Fibroblast of lung (primary cell): ENCODE results near the gene ROBO2. TPM values are rescaled to one million over a fixed set of nuclear protein-coding genes. Genes with fewer than 3 reads are reported as not detected.

ENCODE experiments used
- DNase-seq, 2 donors: peaks; one replicate each; pipeline versions ENCODE4 v3.0.0 to v3.0.0-alpha.2; 2010; ENCODE audit warnings: low read depth in 2 of 2
- H2AFZ ChIP-seq: 2 replicates; pipeline ENCODE4 v1.5.1; 2012; ENCODE audit warnings: low read length, control low read depth, inconsistent platforms
- H3K27ac ChIP-seq: 2 replicates; pipeline ENCODE4 v1.5.1; 2011; ENCODE audit warnings: low read length, control low read depth; ENCODE audit not compliant: insufficient read depth
- H3K27me3 ChIP-seq: 2 replicates; pipeline ENCODE4 v1.5.1; 2011; ENCODE audit warnings: mild to moderate bottlenecking, low read length; ENCODE audit not compliant: control insufficient read depth, insufficient read depth
- H3K36me3 ChIP-seq: 2 replicates; pipeline ENCODE4 v1.5.1; 2011; ENCODE audit warnings: low read length; ENCODE audit not compliant: control insufficient read depth, insufficient read depth
- H3K4me1 ChIP-seq: 2 replicates; pipeline ENCODE4 v1.5.1; 2011; ENCODE audit warnings: low read length; ENCODE audit not compliant: control insufficient read depth, insufficient read depth; ENCODE audit errors: extremely low read depth
- H3K4me2 ChIP-seq: 2 replicates; pipeline ENCODE4 v1.5.1; 2011; ENCODE audit warnings: low read length, control low read depth; ENCODE audit not compliant: insufficient read depth; ENCODE audit errors: extremely low read depth
- H3K4me3 ChIP-seq, 4 experiments: fragments of 200-600 bp in 1 of 4; sonication (generic) in 1 of 4; replicated peaks in 1 of 4; 2 replicates each; pipeline ENCODE4 v1.5.1; 2011 to 2016; ENCODE audit warnings: low read length in 4 of 4, low read depth in 3 of 4, mild to moderate bottlenecking in 3 of 4, control low read depth in 2 of 4, inconsistent platforms in 1 of 4, mixed read lengths in 1 of 4; ENCODE audit not compliant: insufficient read depth in 1 of 4; ENCODE audit errors: control extremely low read depth in 1 of 4
- H3K79me2 ChIP-seq: 2 replicates; pipeline ENCODE4 v1.5.1; 2012; ENCODE audit warnings: mild to moderate bottlenecking, low read length, inconsistent platforms; ENCODE audit not compliant: control insufficient read depth, insufficient read depth
- H3K9ac ChIP-seq: 2 replicates; pipeline ENCODE4 v1.5.1; 2011; ENCODE audit warnings: mild to moderate bottlenecking, low read length, control low read depth; ENCODE audit not compliant: insufficient read depth
- H3K9me3 ChIP-seq: 2 replicates; pipeline ENCODE4 v1.5.1; 2012; ENCODE audit warnings: low read depth, low read length; ENCODE audit not compliant: control insufficient read depth, insufficient read depth
- H4K20me1 ChIP-seq: 2 replicates; pipeline ENCODE4 v1.5.1; 2011; ENCODE audit warnings: low read length; ENCODE audit not compliant: control insufficient read depth, insufficient read depth; ENCODE audit errors: extremely low read depth
- EZH2 ChIP-seq: IDR thresholded peaks from 2 replicates; pipeline ENCODE4 v1.5.1; 2012; ENCODE audit warnings: low read length, control low read depth, mild to moderate bottlenecking; ENCODE audit errors: missing control alignments
- polyA plus RNA-seq, 2 donors: library from polyadenylated mRNA; depleted of rRNA in 1 of 2; stranded (reverse) in 1 of 2; unstranded in 1 of 2; fragments of >200 nt; gene quantifications; 2 replicates each; pipeline ENCODE4 v1.2.1, GENCODE V29; 2011 to 2012; ENCODE audit warnings: missing spikeins in 1 of 2
- total RNA-seq: library from RNA; depleted of rRNA; stranded (reverse); fragments of >200 nt; gene quantifications from 2 replicates; pipeline ENCODE4 v1.2.1, GENCODE V29; 2014
- TF ChIP-seq, protein P1 (sequence below), 2 donors: IDR thresholded peaks in 1 of 2; conservative IDR thresholded peaks in 1 of 2; 1 replicate in 1 of 2; 2 replicates in 1 of 2; pipeline ENCODE4 v1.5.1; 2011 to 2012; ENCODE audit warnings: low read length in 2 of 2, control low read depth in 1 of 2, inconsistent platforms in 1 of 2, low read depth in 1 of 2, mild to moderate bottlenecking in 1 of 2

ROBO2 gene
- total and polyA plus RNA-seq, 2 donors (not counting 1 experiment from before 2014, with no cell fraction given): 0.83 to 1.5 TPM

- H3K79me2 ChIP-seq: no peaks in the 10 kb centered on the region
- H3K27me3 ChIP-seq: no peaks in the 10 kb centered on the region
- peak; percentile 6 to 36 for DNase-seq
- H3K9ac ChIP-seq: no peak overlapping the region
- H3K36me3 ChIP-seq: no peaks in the 10 kb centered on the region
- TF ChIP-seq EZH2: no peak
- TF ChIP-seq, protein P1, sequence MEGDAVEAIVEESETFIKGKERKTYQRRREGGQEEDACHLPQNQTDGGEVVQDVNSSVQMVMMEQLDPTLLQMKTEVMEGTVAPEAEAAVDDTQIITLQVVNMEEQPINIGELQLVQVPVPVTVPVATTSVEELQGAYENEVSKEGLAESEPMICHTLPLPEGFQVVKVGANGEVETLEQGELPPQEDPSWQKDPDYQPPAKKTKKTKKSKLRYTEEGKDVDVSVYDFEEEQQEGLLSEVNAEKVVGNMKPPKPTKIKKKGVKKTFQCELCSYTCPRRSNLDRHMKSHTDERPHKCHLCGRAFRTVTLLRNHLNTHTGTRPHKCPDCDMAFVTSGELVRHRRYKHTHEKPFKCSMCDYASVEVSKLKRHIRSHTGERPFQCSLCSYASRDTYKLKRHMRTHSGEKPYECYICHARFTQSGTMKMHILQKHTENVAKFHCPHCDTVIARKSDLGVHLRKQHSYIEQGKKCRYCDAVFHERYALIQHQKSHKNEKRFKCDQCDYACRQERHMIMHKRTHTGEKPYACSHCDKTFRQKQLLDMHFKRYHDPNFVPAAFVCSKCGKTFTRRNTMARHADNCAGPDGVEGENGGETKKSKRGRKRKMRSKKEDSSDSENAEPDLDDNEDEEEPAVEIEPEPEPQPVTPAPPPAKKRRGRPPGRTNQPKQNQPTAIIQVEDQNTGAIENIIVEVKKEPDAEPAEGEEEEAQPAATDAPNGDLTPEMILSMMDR (conservative IDR thresholded peaks at IDR 0.05 in 1 of 2, IDR thresholded peaks at IDR 0.05 in 1 of 2; ENCODE audit: low read depth in 1 of 2, low read length in 2 of 2): no peak
- H3K4me2 ChIP-seq: no peak overlapping the region
- H3K9me3 ChIP-seq: no peaks in the 10 kb centered on the region
- H3K27ac ChIP-seq: no peak overlapping the region
- H3K4me1 ChIP-seq: no peaks in the 10 kb centered on the region
- H2AFZ ChIP-seq: no peak overlapping the region
- H3K4me3 ChIP-seq: no peak overlapping the region
- H4K20me1 ChIP-seq: no peaks in the 10 kb centered on the region
Observed at GRCh38 chr3:77102951-77103769, 63.3 kb downstream of the ROBO2 start.

- DNase-seq: no peak
- no peak for TF ChIP-seq EZH2
- TF ChIP-seq, protein P1 (conservative IDR thresholded peaks at IDR 0.05 in 1 of 2, IDR thresholded peaks at IDR 0.05 in 1 of 2; ENCODE audit: low read depth in 1 of 2, low read length in 2 of 2): no peak
- H3K9me3 ChIP-seq: no peaks in the 10 kb centered on the region
- H4K20me1 ChIP-seq: no peaks in the 10 kb centered on the region
- no peak overlapping the region for H3K27ac ChIP-seq
- H3K4me2 ChIP-seq: no peak overlapping the region
- H3K79me2 ChIP-seq: no peaks in the 10 kb centered on the region
- H3K36me3 ChIP-seq: no peaks in the 10 kb centered on the region
- no peak overlapping the region for H2AFZ ChIP-seq
- H3K4me1 ChIP-seq: no peaks in the 10 kb centered on the region
- H3K4me3 ChIP-seq: no peak overlapping the region
- no peaks in the 10 kb centered on the region for H3K27me3 ChIP-seq
- no peak overlapping the region for H3K9ac ChIP-seq
Observed at GRCh38 chr3:77122652-77123051, 82.8 kb downstream of the ROBO2 start.

- Histone ChIP-seq H4K20me1 (no peaks in the 10 kb centered on the region), H3K4me3 (no peak overlapping the region), H3K4me2 (no peak overlapping the region), H3K4me1 (no peaks in the 10 kb centered on the region), H3K27me3 (no peaks in the 10 kb centered on the region), H3K36me3 (no peaks in the 10 kb centered on the region), H3K9ac (no peak overlapping the region), H3K27ac (no peak overlapping the region), H2AFZ (no peak overlapping the region), H3K79me2 (no peaks in the 10 kb centered on the region), H3K9me3 (no peaks in the 10 kb centered on the region)
- no peak for DNase-seq
- TF ChIP-seq, protein P1 (conservative IDR thresholded peaks at IDR 0.05 in 1 of 2, IDR thresholded peaks at IDR 0.05 in 1 of 2; ENCODE audit: low read depth in 1 of 2, low read length in 2 of 2): no peak
Observed at GRCh38 chr3:77125966-77126365, 86.1 kb downstream of the ROBO2 start.
